ENCODE results near the gene OR2T29.

GRCh38 chr1:248521856-248522255 lies 40.7 kb downstream of the OR2T29 start:
- TF ChIP-seq CHD1 (IDR thresholded peaks at IDR 0.05; ENCODE audit: low read depth, low read length), result no peak
- no peak for TF ChIP-seq CTCF (IDR thresholded peaks at IDR 0.05; ENCODE audit: control extremely low read depth in 1 of 3, insufficient read depth in 1 of 3, low read depth in 1 of 3, low read length in 3 of 3)
- TF ChIP-seq YY1 (IDR thresholded peaks at IDR 0.05; ENCODE audit: low read depth, low read length), result no peak
- TF ChIP-seq GABPA (IDR thresholded peaks at IDR 0.05; ENCODE audit: borderline replicate concordance, insufficient read depth, low read length), result no peak
- TF ChIP-seq JUND (IDR thresholded peaks at IDR 0.05; ENCODE audit: low read length), result no peak
- TF ChIP-seq CHD2 (IDR thresholded peaks at IDR 0.05; ENCODE audit: low read length), result no peak
- TF ChIP-seq CEBPB (IDR thresholded peaks at IDR 0.05; ENCODE audit: low read depth, low read length), result no peak
- no peak for TF ChIP-seq EP300 (IDR thresholded peaks at IDR 0.05; ENCODE audit: borderline replicate concordance in 1 of 2, low read depth in 2 of 2, low read length in 2 of 2)
- no peak for TF ChIP-seq RAD21 (IDR thresholded peaks at IDR 0.05 in 1 of 2, conservative IDR thresholded peaks at IDR 0.05 in 1 of 2; ENCODE audit: low read depth in 2 of 2, low read length in 2 of 2)
- no peak for TF ChIP-seq SRF (IDR thresholded peaks at IDR 0.05; ENCODE audit: low read depth, low read length)
- TF ChIP-seq ZNF274 (IDR thresholded peaks at IDR 0.05; ENCODE audit: borderline replicate concordance, extremely low read depth, low read length), result no peak
- TF ChIP-seq TEAD4 (IDR thresholded peaks at IDR 0.05; ENCODE audit: low read depth, low read length), result no peak
